HG03135 (cell line): Measurements from ENCODE around the gene ST6GALNAC4.

Experiments used
- ATAC-seq: cut with Tn5 transposase; IDR thresholded peaks from one replicate; pipeline ENCODE4 v1.9.1; 2021; ENCODE audit warnings: mild to moderate bottlenecking, moderate library complexity; ENCODE audit not compliant: unreplicated experiment

Gene ST6GALNAC4

GRCh38 chr9:127915801-127916719 lies 781 bp downstream of the ST6GALNAC4 start:
- ATAC-seq: no peak

GRCh38 chr9:127915325-127915752 lies 1.5 kb downstream of the ST6GALNAC4 start:
- no peak for ATAC-seq

- no peak for ATAC-seq
Observed at GRCh38 chr9:127913682-127914081, 3.2 kb downstream of the ST6GALNAC4 start.

GRCh38 chr9:127912882-127913281 lies 4.0 kb downstream of the ST6GALNAC4 start:
- ATAC-seq: no peak

- no peak for ATAC-seq
Observed at GRCh38 chr9:127912296-127912695, 4.5 kb downstream of the ST6GALNAC4 start.

- ATAC-seq: no peak
Observed at GRCh38 chr9:127910613-127911205, 6.1 kb downstream of the ST6GALNAC4 start.

GRCh38 chr9:127909839-127910273 lies 7.0 kb downstream of the ST6GALNAC4 start:
- no peak for ATAC-seq

- ATAC-seq: no peak
Observed at GRCh38 chr9:127908660-127908926, 8.2 kb downstream of the ST6GALNAC4 start.

GRCh38 chr9:127907867-127908659 lies 8.8 kb downstream of the ST6GALNAC4 start:
- ATAC-seq: no peak

- no peak for ATAC-seq
Observed at GRCh38 chr9:127905788-127906191, 11.1 kb downstream of the ST6GALNAC4 start.

GRCh38 chr9:127905004-127905728 lies 11.7 kb downstream of the ST6GALNAC4 start:
- ATAC-seq: no peak

GRCh38 chr9:127904561-127905003 lies 12.3 kb downstream of the ST6GALNAC4 start:
- no peak for ATAC-seq

GRCh38 chr9:127903557-127904475 lies 13.0 kb downstream of the ST6GALNAC4 start:
- ATAC-seq: no peak

GRCh38 chr9:127899128-127899943 lies 17.5 kb downstream of the ST6GALNAC4 start, which contains the start of gene ST6GALNAC6:
Gene ST6GALNAC6 (minus strand): TSS chr9:127899603. CDS start chr9:127897981, 1,622 bp downstream.
- peak; percentile 49 for ATAC-seq

GRCh38 chr9:127898433-127899127 lies 18.3 kb downstream of the ST6GALNAC4 start:
- peak; percentile 4 for ATAC-seq

- no peak for ATAC-seq
Observed at GRCh38 chr9:127897193-127897692, 19.6 kb downstream of the ST6GALNAC4 start.

- no peak for ATAC-seq
Observed at GRCh38 chr9:127896395-127897192, 20.2 kb downstream of the ST6GALNAC4 start.
